HEK293T (cell line): ENCODE measurements around the gene UBE2C.

Experiments
- FOXM1 ChIP-seq: fragments of 450-650 bp; IDR thresholded peaks from 2 replicates; pipeline ENCODE4 v1.6.1; 2017; ENCODE audit warnings: mild to moderate bottlenecking, borderline replicate concordance
- NFRKB ChIP-seq: fragments of 450-650 bp; IDR thresholded peaks from 2 replicates; pipeline ENCODE4 v1.6.1; 2016; ENCODE audit warnings: mild to moderate bottlenecking, moderate library complexity
- SP1 ChIP-seq: fragments of 450-650 bp; IDR thresholded peaks from 2 replicates; pipeline ENCODE4 v1.6.1; 2017
- ZNF384 ChIP-seq: fragments of 450-650 bp; IDR thresholded peaks from 2 replicates; pipeline ENCODE4 v1.6.1; 2016

GRCh38 chr20:45792317-45793118 lies 19.9 kb upstream of the UBE2C start:
- TF ChIP-seq SP1 (no peak), FOXM1 (no peak), ZNF384 (no peak), NFRKB (no peak)
